GM23338 (cell line): Measurements from ENCODE around the gene FAM76A. TPM values are rescaled to one million over a fixed set of nuclear protein-coding genes. Genes with fewer than 3 reads are reported as not detected.

Experiments
- ATAC-seq: fragments of 200-7000 bp; cut with Tn5 transposase; 3 replicates; pipeline ENCODE4 v1.9.1; 2020
- DNase-seq: peaks from one replicate; pipeline ENCODE4 v3.0.0-alpha.2; 2015; ENCODE audit warnings: low spot score
- H2AFZ ChIP-seq: fragments of 200-600 bp; sonication (generic); 2 replicates; pipeline ENCODE4 v1.8.0; 2016; ENCODE audit warnings: antibody characterized with exemption, mild to moderate bottlenecking, moderate library complexity
- H3F3A ChIP-seq: fragments of 200-600 bp; sonication (generic); replicated peaks from 2 replicates; pipeline ENCODE4 v1.8.0; 2017; ENCODE audit warnings: antibody characterized with exemption, mixed run types, low read depth
- H3K27ac ChIP-seq: fragments of 200-600 bp; sonication (generic); 2 replicates; pipeline ENCODE4 v1.6.1; 2016; ENCODE audit warnings: low read depth
- H3K27me3 ChIP-seq: fragments of 200-600 bp; sonication (generic); 2 replicates; pipeline ENCODE4 v1.8.0; 2016; ENCODE audit warnings: mild to moderate bottlenecking, mixed run types, moderate library complexity; ENCODE audit not compliant: insufficient read depth
- H3K36me3 ChIP-seq: fragments of 200-600 bp; sonication (generic); 2 replicates; pipeline ENCODE4 v1.8.0; 2016; ENCODE audit warnings: mild to moderate bottlenecking; ENCODE audit not compliant: insufficient read depth
- H3K4me1 ChIP-seq: fragments of 200-600 bp; sonication (generic); 2 replicates; pipeline ENCODE4 v1.8.0; 2016; ENCODE audit warnings: mild to moderate bottlenecking, moderate library complexity; ENCODE audit not compliant: insufficient read depth
- H3K4me2 ChIP-seq: fragments of 200-600 bp; sonication (generic); 2 replicates; pipeline ENCODE4 v1.7.1; 2017; ENCODE audit warnings: mixed run types
- H3K4me3 ChIP-seq: fragments of 200-600 bp; sonication (generic); 2 replicates; pipeline ENCODE4 v1.6.1; 2016; ENCODE audit warnings: mixed run types
- H3K79me2 ChIP-seq: fragments of 200-600 bp; sonication (generic); replicated peaks from 2 replicates; pipeline ENCODE4 v1.8.0; 2017; ENCODE audit warnings: mild to moderate bottlenecking; ENCODE audit not compliant: insufficient read depth
- H3K9me2 ChIP-seq: fragments of 200-600 bp; sonication (generic); 2 replicates; pipeline ENCODE4 v1.8.0; 2017; ENCODE audit not compliant: insufficient read depth
- H4K20me1 ChIP-seq: fragments of 200-600 bp; sonication (generic); replicated peaks from 2 replicates; pipeline ENCODE4 v1.8.0; 2017; ENCODE audit warnings: mild to moderate bottlenecking; ENCODE audit not compliant: insufficient read depth
- H3K27ac Mint-ChIP-seq: 2 replicates; pipeline ENCODE4 v1.8.0; 2020; ENCODE audit warnings: inconsistent platforms, mild to moderate bottlenecking, moderate library complexity, mixed read lengths
- H3K27me3 Mint-ChIP-seq: 3 replicates; pipeline ENCODE4 v1.8.0; 2022; ENCODE audit warnings: low read depth, mild to moderate bottlenecking, moderate library complexity, mixed read lengths, inconsistent platforms; ENCODE audit not compliant: insufficient read depth, poor library complexity
- H3K36me3 Mint-ChIP-seq: 3 replicates; pipeline ENCODE4 v1.8.0; 2021; ENCODE audit warnings: low read depth, mild to moderate bottlenecking, inconsistent platforms, moderate library complexity, mixed read lengths
- H3K4me1 Mint-ChIP-seq: 3 replicates; pipeline ENCODE4 v1.8.0; 2020; ENCODE audit warnings: mild to moderate bottlenecking, inconsistent platforms, mixed read lengths
- H3K4me3 Mint-ChIP-seq: 3 replicates; pipeline ENCODE4 v1.8.0; 2021; ENCODE audit warnings: moderate library complexity, mild to moderate bottlenecking, inconsistent platforms, mixed read lengths
- H3K9me3 Mint-ChIP-seq: 3 replicates; pipeline ENCODE4 v1.8.0; 2020; ENCODE audit warnings: moderate library complexity, mild to moderate bottlenecking, inconsistent platforms, mixed read lengths
- CREB1 ChIP-seq: fragments of 250-450 bp; sonication (Bioruptor Pico); IDR thresholded peaks from 2 replicates; pipeline ENCODE4 v1.5.0; 2020; ENCODE audit warnings: low read depth, mild to moderate bottlenecking, moderate library complexity
- CTCF ChIP-seq, 2 experiments: fragments of 200-600 bp in 1 of 2; sonication (generic) in 1 of 2; conservative IDR thresholded peaks; 2 replicates each; pipeline versions ENCODE4 v1.5.1 to v1.6.1; 2016 to 2017; ENCODE audit warnings: antibody characterized with exemption in 2 of 2, low read depth in 2 of 2, mild to moderate bottlenecking in 2 of 2, moderate library complexity in 1 of 2
- ETS1 ChIP-seq: IDR thresholded peaks from 2 replicates; pipeline ENCODE4 v1.6.1; 2016; ENCODE audit warnings: antibody characterized with exemption
- EZH2 ChIP-seq: fragments of 200-600 bp; sonication (generic); IDR thresholded peaks from one replicate; pipeline ENCODE4 v1.8.0; 2017; ENCODE audit warnings: antibody characterized with exemption, mild to moderate bottlenecking, low read depth; ENCODE audit not compliant: unreplicated experiment
- EZH2phosphoT487 ChIP-seq: fragments of 200-600 bp; sonication (generic); IDR thresholded peaks from one replicate; pipeline ENCODE4 v1.8.1; 2018; ENCODE audit warnings: antibody characterized with exemption; ENCODE audit not compliant: unreplicated experiment
- JUNB ChIP-seq: IDR thresholded peaks from one replicate; pipeline ENCODE4 v1.6.1; 2016; ENCODE audit warnings: antibody characterized with exemption; ENCODE audit not compliant: unreplicated experiment
- NANOG ChIP-seq: IDR thresholded peaks from 2 replicates; pipeline ENCODE4 v1.6.1; 2016; ENCODE audit warnings: antibody characterized with exemption, borderline replicate concordance
- POLR2AphosphoS5 ChIP-seq: IDR thresholded peaks from 2 replicates; pipeline ENCODE4 v1.6.1; 2016; ENCODE audit warnings: antibody characterized with exemption, low read depth
- REST ChIP-seq: IDR thresholded peaks from one replicate; pipeline ENCODE4 v1.6.1; 2018; ENCODE audit warnings: antibody characterized with exemption; ENCODE audit not compliant: unreplicated experiment
- STAT1 ChIP-seq: IDR thresholded peaks from one replicate; pipeline ENCODE4 v1.6.1; 2016; ENCODE audit warnings: antibody characterized with exemption; ENCODE audit not compliant: unreplicated experiment
- ZNF114 ChIP-seq: fragments of 250-450 bp; sonication (Bioruptor Pico); IDR thresholded peaks from 2 replicates; pipeline ENCODE4 v1.5.0; 2020; ENCODE audit warnings: mild to moderate bottlenecking, moderate library complexity
- ZNF331 ChIP-seq: fragments of 250-450 bp; sonication (Bioruptor Pico); IDR thresholded peaks from 2 replicates; pipeline ENCODE4 v1.5.0; 2020; ENCODE audit warnings: low read depth, mild to moderate bottlenecking, moderate library complexity
- ZNF462 ChIP-seq: fragments of 250-450 bp; sonication (Bioruptor Pico); IDR thresholded peaks from 2 replicates; pipeline ENCODE4 v1.5.0; 2020; ENCODE audit warnings: mild to moderate bottlenecking, moderate library complexity
- polyA plus RNA-seq: library from polyadenylated mRNA; unstranded; fragments of >200 nt; fragmentation: Nextera tagmentation; extraction: Ambion mirVana; gene quantifications from 2 replicates; pipeline ENCODE4 v1.2.1, GENCODE V29; 2016
- total RNA-seq: library from RNA; depleted of rRNA; stranded (reverse); fragments of >200 nt; shearing (Covaris generic); gene quantifications from 2 replicates; pipeline ENCODE4 v1.2.3, GENCODE V29; 2014

Gene FAM76A
- total and polyA plus RNA-seq, 2 experiments from 2014 or later: 12.5 to 13.8 TPM

- Histone ChIP-seq H4K20me1 (no peaks in the 10 kb centered on the region), H3K4me3 (no peak overlapping the region), H3F3A (no peaks in the 10 kb centered on the region), H3K36me3 (peaks cover 7% of the 10 kb centered on the region), H2AFZ (no peak overlapping the region), H3K4me2 (no peak overlapping the region), H3K27me3 (no peaks in the 10 kb centered on the region), H3K4me1 (no peaks in the 10 kb centered on the region), H3K79me2 (no peaks in the 10 kb centered on the region), H3K27ac (no peak overlapping the region), H3K9me2 (0 out of 2 replicates have a peak, but pooled peaks cover 2% of the 10 kb centered on the region)
- H3K9me3 Mint-ChIP-seq: no peaks in the 10 kb centered on the region
- no peak overlapping the region for H3K4me3 Mint-ChIP-seq
- H3K36me3 Mint-ChIP-seq: peaks cover 16% of the 10 kb centered on the region
- no peak for TF ChIP-seq CREB1 (CRISPR knock-in tag)
- no peak for TF ChIP-seq REST
- TF ChIP-seq ZNF462 (CRISPR knock-in tag): no peak
- TF ChIP-seq EZH2: no peak
- no peak for TF ChIP-seq EZH2phosphoT487
- no peak for TF ChIP-seq STAT1
- TF ChIP-seq CTCF (conservative IDR thresholded peaks at IDR 0.05; ENCODE audit: low read depth in 2 of 2): no peak
- no peak for TF ChIP-seq POLR2AphosphoS5
- TF ChIP-seq ETS1: no peak
- no peak for TF ChIP-seq ZNF114
- no peak for TF ChIP-seq NANOG
- no peak for TF ChIP-seq JUNB
- TF ChIP-seq ZNF331: no peak
- DNase-seq: no peak
- no peaks in the 10 kb centered on the region for H3K4me1 Mint-ChIP-seq
- H3K27me3 Mint-ChIP-seq: peaks cover 6% of the 10 kb centered on the region
- H3K27ac Mint-ChIP-seq: no peak overlapping the region
- ATAC-seq: no peak
Measured at GRCh38 chr1:27741121-27741520, 15.4 kb downstream of the FAM76A start.
